Esophagus squamous epithelium (tissue), 5 donors: Measurements from ENCODE around the gene RAB27B. TPM values are rescaled to one million over a fixed set of nuclear protein-coding genes. Genes with fewer than 3 reads are reported as not detected.

ENCODE experiments used
- DNase-seq: peaks from one replicate; lab custom pipeline; 2025; lab: John Stamatoyannopoulos, UW
- H3K27ac ChIP-seq, 4 donors: fragments of 200-600 bp; sonication (generic); one replicate each; pipeline ENCODE4 v1.5.1; 2016 to 2019; ENCODE audit warnings: mild to moderate bottlenecking in 1 of 4
- H3K27me3 ChIP-seq, 4 donors: fragments of 200-600 bp; sonication (generic); 1 replicate in 3 of 4; 2 replicates in 1 of 4; pipeline versions ENCODE4 v1.5.1 to v1.6.0; 2017 to 2021; ENCODE audit warnings: antibody characterized with exemption in 1 of 4
- H3K36me3 ChIP-seq, 3 donors: fragments of 200-600 bp; sonication (generic); one replicate each; pipeline ENCODE4 v1.5.1; 2016 to 2019
- H3K4me1 ChIP-seq, 3 donors: fragments of 200-600 bp; sonication (generic); one replicate each; pipeline ENCODE4 v1.5.1; 2017 to 2019
- H3K4me3 ChIP-seq, 4 donors: fragments of 200-600 bp; sonication (generic); 1 replicate in 3 of 4; 2 replicates in 1 of 4; pipeline ENCODE4 v1.5.1; 2016 to 2019; ENCODE audit warnings: mild to moderate bottlenecking in 2 of 4, moderate library complexity in 1 of 4
- H3K9me3 ChIP-seq, 3 donors: fragments of 200-600 bp; sonication (generic); one replicate each; pipeline ENCODE4 v1.5.1; 2016 to 2019
- CTCF ChIP-seq, 6 experiments: fragments of 450-650 bp in 4 of 6; fragments of 200-600 bp in 2 of 6; sonication (generic) in 2 of 6; IDR thresholded peaks; one replicate each; pipeline ENCODE4 v1.5.1; 2016 to 2019; ENCODE audit warnings: antibody characterized with exemption in 6 of 6, mild to moderate bottlenecking in 4 of 6, moderate library complexity in 4 of 6
- POLR2A ChIP-seq, 4 donors: fragments of 450-650 bp; IDR thresholded peaks; one replicate each; pipeline ENCODE4 v1.6.1; 2017; ENCODE audit warnings: antibody characterized with exemption in 4 of 4, mild to moderate bottlenecking in 4 of 4, moderate library complexity in 3 of 4
- WGBS, 2 donors: methylation state at CpG; one replicate each; pipeline ENCODE4 v1.1.5; 2018; 5-methylcytosine and 5-hydroxymethylcytosine counted together
- intact Hi-C: fragments of 100-400 bp; cut with DNase I; formaldehyde crosslinking; loops from one replicate; pipeline ENCODE4 v1.15.0; 2022
- total RNA-seq, 4 donors: library from RNA; depleted of rRNA; stranded (reverse); fragments of >200 nt; gene quantifications; one replicate each; pipeline ENCODE4 v1.1.0, GENCODE V29; 2016
- donor health status: DM: yes; HTN: yes; CAD: no.

The RAB27B gene
- total RNA-seq, 4 donors from 2014 or later, result 17.5 to 35.9 (median 32.1) TPM

DNA sequence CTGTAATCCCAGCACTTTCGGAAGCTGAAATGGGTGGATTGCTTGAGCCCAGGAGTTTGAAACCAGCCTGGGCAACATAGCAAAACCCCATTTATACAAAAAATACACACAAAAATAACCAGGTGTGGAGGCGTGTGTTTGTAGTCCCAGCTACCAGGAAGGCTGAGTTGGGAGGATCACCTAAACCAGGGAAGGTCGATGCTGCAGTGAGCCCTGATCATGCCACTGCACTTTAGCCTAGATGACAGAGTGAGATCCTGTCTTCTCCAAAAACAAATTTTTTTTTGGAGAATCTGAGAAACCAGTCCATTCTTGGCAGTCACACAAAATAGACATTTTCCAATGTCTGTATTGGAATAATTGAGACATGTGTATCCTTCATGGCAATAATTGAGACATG lies 46.8 kb downstream of the RAB27B start:
- no peak overlapping the region for H3K27ac ChIP-seq
- H3K4me1 ChIP-seq, result peaks cover 0 to 16% (median 0%) of the 10 kb centered on the region in 3 donors
- H3K4me3 ChIP-seq, result no peak overlapping the region
- intact Hi-C loops, result no loop called here
- no peak for DNase-seq
- peaks cover 0 to 2% (median 0%) of the 10 kb centered on the region in 3 donors for H3K36me3 ChIP-seq
- TF ChIP-seq POLR2A (IDR thresholded peaks at IDR 0.05) (no peak), CTCF (IDR thresholded peaks at IDR 0.05) (no peak)
- H3K27me3 ChIP-seq, result no peaks in the 10 kb centered on the region
- 73 to 84% methylated on average over 3 of the region's 3 CpGs for WGBS, 2 donors
- H3K9me3 ChIP-seq, result no peaks in the 10 kb centered on the region

- H3K36me3 ChIP-seq, result peaks cover 0 to 7% (median 0%) of the 10 kb centered on the region in 3 donors
- H3K4me1 ChIP-seq, result peaks cover 0 to 16% (median 0%) of the 10 kb centered on the region in 3 donors
- WGBS, 2 donors, result 91 to 92% methylated on average over 1 of the region's 1 CpG
- intact Hi-C loops, result no loop called here
- DNase-seq, result no peak
- H3K9me3 ChIP-seq, result no peaks in the 10 kb centered on the region
- H3K27ac ChIP-seq, result no peak overlapping the region
- H3K4me3 ChIP-seq, result no peak overlapping the region
- no peaks in the 10 kb centered on the region for H3K27me3 ChIP-seq
- TF ChIP-seq CTCF (IDR thresholded peaks at IDR 0.05) (no peak), POLR2A (IDR thresholded peaks at IDR 0.05) (no peak)
Measured at GRCh38 chr18:54877076-54877475, 48.8 kb downstream of the RAB27B start.

DNA sequence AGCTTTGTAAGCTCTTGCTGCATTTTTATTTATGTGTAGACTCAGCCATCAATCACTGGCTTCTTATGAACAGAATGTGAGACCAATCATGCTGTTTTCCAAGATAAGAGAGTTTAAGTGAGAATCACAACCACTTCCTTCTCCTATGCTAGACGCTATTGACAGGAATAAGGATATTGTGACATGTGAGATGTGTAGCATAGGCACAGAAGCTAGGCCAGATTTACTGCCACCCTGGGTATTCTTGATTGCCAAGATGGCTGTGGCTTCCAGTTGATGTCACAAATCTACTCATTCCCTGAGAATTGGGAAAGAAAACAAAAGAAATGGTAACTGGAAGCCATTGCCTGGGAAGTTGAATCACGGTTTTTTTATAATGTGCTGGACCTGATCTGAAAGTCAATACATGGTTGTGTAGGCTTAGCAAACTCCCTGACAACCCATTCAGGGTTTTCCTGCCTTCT lies 49.9 kb downstream of the RAB27B start:
- DNase-seq, result no peak
- Histone ChIP-seq H3K36me3 (peaks cover 0 to 13% (median 0%) of the 10 kb centered on the region in 3 donors), H3K4me1 (peaks cover 0 to 12% (median 0%) of the 10 kb centered on the region in 3 donors), H3K27ac (no peak overlapping the region), H3K9me3 (no peaks in the 10 kb centered on the region), H3K4me3 (no peak overlapping the region), H3K27me3 (no peaks in the 10 kb centered on the region)
- intact Hi-C loops, result no loop called here
- whole genome bisulfite sequencing, 2 donors, result 67 to 84% methylated on average over 2 of the region's 2 CpGs
- TF ChIP-seq POLR2A (IDR thresholded peaks at IDR 0.05) (no peak), CTCF (IDR thresholded peaks at IDR 0.05) (no peak)

- Histone ChIP-seq H3K4me1 (peaks cover 0 to 6% (median 0%) of the 10 kb centered on the region in 3 donors), H3K9me3 (no peaks in the 10 kb centered on the region), H3K36me3 (peaks cover 0 to 13% (median 0%) of the 10 kb centered on the region in 3 donors), H3K27ac (no peak overlapping the region), H3K27me3 (no peaks in the 10 kb centered on the region), H3K4me3 (no peak overlapping the region)
- TF ChIP-seq POLR2A (IDR thresholded peaks at IDR 0.05) (no peak), CTCF (IDR thresholded peaks at IDR 0.05) (no peak)
- intact Hi-C loops, result no loop called here
- DNase-seq, result no peak
- 67 to 69% methylated on average over 3 of the region's 3 CpGs for WGBS, 2 donors
Measured at GRCh38 chr18:54878659-54879358, 50.5 kb downstream of the RAB27B start.

GRCh38 chr18:54879691-54880090 lies 51.4 kb downstream of the RAB27B start:
- intact Hi-C loops, result no loop called here
- H3K36me3 ChIP-seq, result peaks cover 0 to 20% (median 0%) of the 10 kb centered on the region in 3 donors
- 65 to 70% methylated on average over 4 of the region's 4 CpGs for WGBS, 2 donors

More at GRCh38 chr18:54879691-54880090, 51.4 kb downstream of the RAB27B start:
- Histone ChIP-seq H3K27me3 (no peaks in the 10 kb centered on the region), H3K4me1 (no peaks in the 10 kb centered on the region), H3K4me3 (no peak overlapping the region), H3K27ac (no peak overlapping the region), H3K9me3 (no peaks in the 10 kb centered on the region)
- no peak for DNase-seq
- TF ChIP-seq POLR2A (IDR thresholded peaks at IDR 0.05) (no peak), CTCF (IDR thresholded peaks at IDR 0.05) (no peak)
